CD4-positive, alpha-beta T cell treated with Interleukin-6 for 4 hours (primary cell): ENCODE results near the gene CNNM1.

Source experiments
- DNase-seq: peaks from one replicate; pipeline ENCODE4 v3.0.0-alpha.2; 2020; ENCODE audit warnings: mixed read lengths

Gene CNNM1

GRCh38 chr10:99339077-99339476, 9.9 kb downstream of the CNNM1 start:
- DNase-seq: no peak

GRCh38 chr10:99339563-99340047, 10.4 kb downstream of the CNNM1 start:
- no peak for DNase-seq

DNA sequence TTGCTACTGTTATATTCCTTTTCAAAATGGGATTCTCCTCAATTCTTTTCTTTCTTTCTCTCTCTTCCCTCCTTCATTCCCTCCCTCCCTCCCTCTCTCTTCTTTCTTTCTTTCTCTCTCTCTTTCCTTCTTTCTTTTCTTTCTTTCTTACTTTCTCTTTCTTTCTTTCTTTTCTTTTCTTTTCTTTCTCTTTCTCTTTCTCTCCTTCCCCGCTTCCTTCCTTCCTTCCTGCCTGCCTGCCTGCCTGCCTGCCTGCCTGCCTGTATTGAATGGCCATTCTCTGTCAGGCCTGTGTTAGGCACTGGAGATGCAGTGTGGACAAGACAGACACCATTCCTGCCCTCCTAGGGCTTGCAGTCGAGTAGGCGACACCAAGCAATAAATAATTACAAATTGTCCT, 11.5 kb downstream of the CNNM1 start:
- DNase-seq: no peak

- no peak for DNase-seq
Measured at GRCh38 chr10:99341248-99341647, 12.1 kb downstream of the CNNM1 start.

DNA sequence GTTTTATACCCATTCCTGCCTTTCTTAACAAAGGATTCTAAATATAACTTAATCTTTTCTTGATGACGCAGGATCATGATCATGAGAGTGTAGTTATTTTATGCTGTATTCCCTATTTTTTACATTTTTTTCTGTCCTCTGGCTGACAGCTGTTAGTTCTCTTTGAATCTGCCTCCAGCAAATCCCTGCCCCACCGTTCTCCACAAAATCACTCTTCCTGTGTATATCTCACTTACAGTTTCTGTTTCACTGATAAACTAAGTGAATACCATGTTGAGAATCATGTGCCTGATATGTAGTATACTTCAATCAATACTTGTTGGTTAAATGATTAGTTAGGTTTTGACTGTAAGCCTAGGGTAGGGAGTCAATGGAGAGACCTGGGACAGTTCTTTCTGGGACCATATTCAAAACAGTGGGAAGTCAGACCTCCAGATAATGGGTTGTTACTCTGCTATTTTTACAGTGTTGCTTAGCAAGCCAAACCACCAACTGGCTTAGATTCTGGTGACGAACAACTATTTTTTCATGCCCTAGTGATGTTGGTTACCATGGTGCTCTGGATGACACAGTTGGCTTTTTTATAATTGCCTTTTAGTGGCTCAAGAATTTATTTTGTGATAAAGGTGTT, 12.8 kb downstream of the CNNM1 start:
- DNase-seq: no peak

GRCh38 chr10:99343262-99343661, 14.1 kb downstream of the CNNM1 start:
- DNase-seq: no peak

- no peak for DNase-seq
Measured at GRCh38 chr10:99344715-99345114, 15.6 kb downstream of the CNNM1 start.

DNA sequence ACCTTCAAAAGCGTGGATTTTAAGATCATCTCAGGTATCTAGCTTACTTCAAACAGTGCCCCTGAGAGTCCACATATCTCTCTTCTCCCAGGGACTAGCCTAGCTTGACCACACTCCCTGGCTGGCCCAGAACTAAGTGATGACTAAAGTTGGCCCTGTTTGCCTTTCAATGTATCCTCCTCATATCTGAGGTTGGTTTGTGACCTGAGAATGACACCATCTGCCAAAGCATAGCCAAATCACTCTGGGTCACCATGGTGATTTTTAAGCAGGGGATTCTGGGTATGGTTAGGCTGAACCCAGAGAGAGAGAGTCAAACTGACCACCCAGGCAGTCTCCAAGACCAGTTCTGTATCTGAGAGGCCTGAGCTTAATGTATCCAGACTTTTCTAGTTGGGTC, 16.2 kb downstream of the CNNM1 start:
- no peak for DNase-seq

- DNase-seq: no peak
Measured at GRCh38 chr10:99346247-99346646, 17.1 kb downstream of the CNNM1 start.

- DNase-seq: no peak
Measured at GRCh38 chr10:99347672-99348071, 18.5 kb downstream of the CNNM1 start.

- no peak for DNase-seq
Measured at GRCh38 chr10:99353182-99353581, 24.0 kb downstream of the CNNM1 start.

DNA sequence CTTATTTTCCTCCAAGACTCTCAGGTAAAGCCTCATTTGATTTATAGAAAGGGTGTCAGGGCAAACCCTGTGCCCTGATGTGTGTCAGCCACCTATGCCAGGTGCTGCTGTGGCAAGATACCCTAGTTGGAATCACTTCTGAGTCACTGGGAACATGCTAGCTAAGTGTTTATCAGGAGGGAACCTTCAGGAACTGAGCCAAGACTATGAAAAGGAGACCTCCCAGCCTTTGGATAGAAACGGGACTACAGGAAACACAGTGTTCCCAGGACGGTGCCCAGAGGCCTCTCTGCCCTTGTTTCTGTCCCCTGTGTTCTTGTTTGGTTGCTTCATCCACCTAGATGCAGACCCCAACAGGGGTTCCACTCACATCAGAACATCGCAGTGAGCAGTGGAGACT, 28.5 kb downstream of the CNNM1 start:
- DNase-seq: no peak

DNA sequence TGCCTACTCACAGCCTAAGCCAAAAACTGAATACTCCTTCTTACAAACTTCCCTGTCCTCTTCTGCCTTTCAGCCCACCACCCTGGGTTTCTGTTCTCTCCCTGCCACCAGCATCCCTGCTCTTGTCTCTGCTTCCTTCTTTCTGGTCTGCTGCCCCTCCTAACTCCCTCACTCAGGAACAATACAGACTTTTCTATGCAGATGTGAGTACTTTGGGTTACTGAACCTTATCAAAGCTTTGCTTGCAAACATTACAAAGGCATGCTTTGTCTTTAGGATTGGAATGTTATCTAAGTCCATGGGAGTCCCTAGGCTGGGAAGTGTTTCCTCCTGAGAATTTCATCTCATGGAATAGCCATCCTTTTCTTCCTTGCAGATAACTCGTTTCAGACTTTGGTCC, 28.9 kb downstream of the CNNM1 start:
- DNase-seq: no peak

DNA sequence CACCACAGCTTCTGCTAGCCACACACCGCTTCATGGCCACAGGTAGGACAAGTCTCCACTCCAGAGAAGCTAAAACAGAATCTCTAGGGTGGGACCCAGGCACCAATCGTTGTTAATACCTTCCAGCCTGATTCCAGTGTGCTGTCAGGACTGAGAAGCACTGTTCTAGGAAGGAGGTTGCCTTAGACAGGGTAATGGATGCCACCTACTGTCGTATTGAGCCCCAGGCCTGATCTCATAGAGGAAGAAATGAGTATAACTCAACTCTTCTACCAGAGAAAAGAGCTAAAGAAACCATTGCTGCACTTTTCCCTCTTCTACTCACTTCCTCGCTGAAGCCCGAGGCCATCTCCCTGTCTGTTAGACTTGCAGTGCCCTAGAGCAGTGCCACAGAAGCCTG, 31.8 kb downstream of the CNNM1 start:
- no peak for DNase-seq

- no peak for DNase-seq
Measured at GRCh38 chr10:99364125-99364524, 35.0 kb downstream of the CNNM1 start.

DNA sequence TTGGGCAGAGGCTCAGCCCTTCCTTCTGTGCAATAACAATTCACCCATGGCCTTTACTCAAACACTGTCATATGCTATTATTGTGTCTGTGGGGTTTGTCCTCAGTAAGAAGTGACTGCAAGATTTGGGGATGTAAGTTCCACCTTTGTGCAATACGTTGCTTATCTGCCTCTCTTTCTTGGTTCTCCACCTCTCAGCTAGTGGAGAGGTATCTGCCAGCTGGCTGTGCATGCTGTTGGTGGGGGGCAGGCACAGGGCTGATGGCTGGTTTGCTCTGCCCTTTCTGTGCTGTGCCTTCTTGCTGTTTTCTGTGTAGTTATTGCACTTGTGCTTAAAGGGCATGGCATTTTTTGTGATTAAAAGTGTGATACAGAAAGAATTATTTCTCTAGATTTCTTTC, 36.2 kb downstream of the CNNM1 start:
- DNase-seq: no peak

GRCh38 chr10:99365736-99366135, 36.6 kb downstream of the CNNM1 start:
- no peak for DNase-seq

DNA sequence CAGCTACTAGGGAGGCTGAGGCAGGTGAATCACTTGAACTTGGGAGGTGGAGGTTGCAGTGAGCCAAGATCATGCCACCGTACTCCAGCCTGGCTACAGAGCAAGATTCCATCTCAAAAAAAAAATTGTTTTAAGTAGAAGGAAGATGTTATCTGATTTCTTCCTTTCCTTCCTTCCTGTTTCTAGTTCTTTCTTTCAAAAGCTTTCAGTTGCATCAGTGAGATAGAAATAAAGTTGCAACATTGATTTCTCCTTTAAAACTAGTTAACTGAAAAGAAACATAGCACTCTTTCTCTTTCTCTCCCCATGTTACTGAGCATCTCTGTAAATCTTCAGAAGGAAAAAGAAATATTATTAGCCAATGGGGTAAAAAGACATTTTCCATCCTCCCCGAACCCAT, 37.5 kb downstream of the CNNM1 start:
- DNase-seq: no peak

- no peak for DNase-seq
Measured at GRCh38 chr10:99368646-99369045, 39.5 kb downstream of the CNNM1 start.

- no peak for DNase-seq
Measured at GRCh38 chr10:99369126-99369525, 40.0 kb downstream of the CNNM1 start.

- no peak for DNase-seq
Measured at GRCh38 chr10:99369551-99369950, 40.4 kb downstream of the CNNM1 start.

DNA sequence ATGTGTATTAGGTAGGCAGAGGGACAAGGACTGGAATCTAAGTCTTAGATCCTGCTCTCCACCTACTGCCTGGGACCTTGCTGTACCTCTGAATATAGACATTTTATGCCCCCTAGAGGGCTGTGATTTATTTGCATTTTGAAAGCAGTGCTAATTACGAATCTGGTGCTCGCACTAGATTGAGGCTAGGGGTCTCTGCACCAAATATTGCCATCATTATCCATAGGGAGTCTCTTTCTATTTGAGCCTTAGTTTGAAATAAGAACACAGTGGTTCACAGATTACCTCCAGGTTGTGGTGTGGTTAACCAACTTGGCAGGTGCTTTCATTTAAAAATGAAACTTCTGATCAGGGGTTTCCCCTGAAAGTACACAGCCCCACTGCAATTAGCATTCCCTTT, 41.8 kb downstream of the CNNM1 start:
- DNase-seq: no peak

DNA sequence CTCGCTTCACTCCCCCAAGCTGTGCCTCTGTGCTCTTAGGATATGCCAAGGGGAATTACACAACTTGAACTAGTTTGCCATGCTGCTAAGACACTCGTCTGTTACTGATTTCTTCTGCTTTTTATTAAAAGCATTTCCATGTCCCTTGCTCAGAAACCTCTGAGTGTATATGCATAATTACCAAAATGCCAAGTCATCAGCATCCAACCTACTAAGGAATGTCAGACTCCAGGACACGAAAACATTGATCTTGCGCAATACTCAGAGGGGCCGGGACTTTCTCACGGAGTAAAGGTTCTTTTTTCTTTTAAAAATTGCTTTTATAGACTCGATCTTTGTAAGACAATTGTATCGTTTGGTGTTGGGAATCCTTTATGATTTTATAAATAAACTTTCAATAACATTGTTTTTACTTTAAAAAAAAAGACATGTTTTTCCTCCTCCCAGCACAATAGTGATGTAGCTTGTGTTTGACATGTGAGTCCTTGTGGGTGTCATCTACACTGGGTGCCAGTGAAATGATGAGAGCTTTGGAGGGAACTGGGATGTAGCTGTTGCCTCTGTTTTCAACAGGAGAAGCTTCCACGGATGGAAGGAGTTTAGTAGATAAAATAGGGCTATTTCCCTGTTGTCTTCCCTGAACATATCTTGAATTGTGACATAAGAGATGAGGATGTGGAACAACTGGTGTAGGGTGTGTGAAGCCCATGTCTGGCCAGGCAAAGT, 43.6 kb downstream of the CNNM1 start:
- no peak for DNase-seq

DNA sequence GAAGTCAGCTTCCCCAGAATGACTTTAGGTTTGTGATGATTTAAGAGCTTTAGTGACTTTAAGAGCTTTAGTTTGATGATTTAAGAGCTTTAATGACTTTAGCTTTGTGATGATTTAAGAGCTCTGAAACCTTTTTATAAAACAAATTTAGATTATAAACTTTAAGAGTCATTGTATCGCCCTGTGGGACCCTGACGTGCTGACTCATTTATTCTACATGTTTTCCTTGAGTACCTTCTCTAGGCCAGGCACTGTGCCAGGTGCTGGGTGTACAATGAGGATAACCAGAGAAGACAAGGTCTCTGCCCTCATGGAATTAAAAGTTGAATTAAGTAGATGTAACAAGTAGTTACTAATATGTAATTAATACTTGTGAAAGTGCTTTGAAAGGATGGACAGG, 45.4 kb downstream of the CNNM1 start:
- no peak for DNase-seq

DNA sequence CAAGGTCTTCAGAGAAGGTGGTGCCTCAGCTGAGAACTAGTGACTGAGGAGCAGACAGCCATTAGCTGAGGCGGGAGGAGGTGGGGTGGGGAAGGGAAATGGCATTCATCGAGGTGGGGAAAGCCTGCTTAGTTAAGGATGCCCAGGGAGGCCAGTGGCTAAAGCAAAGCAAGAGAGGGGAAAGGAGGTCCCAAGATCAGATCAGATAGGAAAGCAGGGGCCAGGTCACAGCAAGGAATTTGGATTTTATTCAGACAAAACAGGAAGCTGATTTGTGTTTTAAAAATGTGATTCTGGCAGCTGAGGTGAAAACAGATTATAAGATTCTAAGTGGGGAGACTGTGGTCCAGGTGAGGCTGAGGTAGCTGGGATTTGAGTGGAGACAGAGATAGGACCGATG, 45.8 kb downstream of the CNNM1 start:
- DNase-seq: no peak
